A204.1 (cell line): ENCODE measurements around the gene AGFG1.

Experiments used
- FAIRE-seq: peaks from 2 replicates; lab custom pipeline; 2012; peaks lifted over from hg19 to GRCh38; lab: Jason Lieb, UNC

The AGFG1 gene

GRCh38 chr2:227608561-227609338 is 136.8 kb downstream of the AGFG1 start:
- no peak for FAIRE-seq

GRCh38 chr2:227610123-227610522 is 138.2 kb downstream of the AGFG1 start:
- FAIRE-seq: no peak
